Panc1 (cell line): ENCODE measurements around the gene GID8. TPM values are rescaled to one million over a fixed set of nuclear protein-coding genes. Genes with fewer than 3 reads are reported as not detected.
A peak's percentile ranks its signal among the peaks of the same experiment; 100 is the strongest.

Experiments
- ATAC-seq: fragments of 200-7000 bp; cut with Tn5 transposase; 2 replicates; pipeline ENCODE4 v1.9.1; 2020; ENCODE audit warnings: mild to moderate bottlenecking, moderate library complexity
- BruUV-seq: library from RNA; stranded (reverse); fragments of 400-500 nt; replicated peaks from 2 replicates; lab custom pipeline; 2021; lab: Mats Ljungman, UMichigan
- CTCF ChIA-PET: fragments of 300-600 bp; sonication (Branson Sonifier 250); formaldehyde crosslinking; loops from one replicate; lab custom pipeline; 2022; ENCODE audit warnings: antibody characterized with exemption; lab: Charles Lee
- POLR2A ChIA-PET: fragments of 300-600 bp; sonication (Branson Sonifier 250); formaldehyde crosslinking; loops from one replicate; lab custom pipeline; 2022; ENCODE audit warnings: antibody characterized with exemption; lab: Charles Lee
- DNase-seq: peaks from one replicate; pipeline ENCODE4 v3.0.0-alpha.2; 2010; ENCODE audit warnings: low read depth, low spot score
- H3K27ac ChIP-seq: 2 replicates; pipeline ENCODE4 v1.5.1; 2011; ENCODE audit warnings: mild to moderate bottlenecking, low read length, inconsistent platforms
- H3K27me3 ChIP-seq: fragments of 200-500 bp; sonication (Bioruptor generic); 2 replicates; pipeline ENCODE4 v1.6.0; 2014; ENCODE audit warnings: low read length, inconsistent platforms; ENCODE audit not compliant: control insufficient read depth, insufficient read depth
- H3K36me3 ChIP-seq: fragments of 200-500 bp; sonication (Bioruptor generic); 2 replicates; pipeline ENCODE4 v1.5.1; 2014; ENCODE audit warnings: inconsistent platforms, mild to moderate bottlenecking, low read length, moderate library complexity; ENCODE audit not compliant: control insufficient read depth, insufficient read depth
- H3K4me1 ChIP-seq: 2 replicates; pipeline ENCODE4 v1.5.1; 2011; ENCODE audit warnings: inconsistent platforms, mild to moderate bottlenecking, low read length, moderate library complexity; ENCODE audit not compliant: control insufficient read depth, insufficient read depth
- H3K4me3 ChIP-seq, 2 experiments: 2 replicates each; pipeline ENCODE4 v1.5.1; 2011 to 2012; ENCODE audit warnings: low read depth in 2 of 2, low read length in 2 of 2, mild to moderate bottlenecking in 2 of 2, inconsistent platforms in 1 of 2, moderate library complexity in 1 of 2
- H3K9me3 ChIP-seq: fragments of 200-500 bp; sonication (Bioruptor generic); 2 replicates; pipeline ENCODE4 v1.5.1; 2014; ENCODE audit warnings: low read depth, mild to moderate bottlenecking, inconsistent platforms, low read length, moderate library complexity; ENCODE audit not compliant: control insufficient read depth, insufficient read depth
- POLR2AphosphoS5 ChIP-seq: IDR thresholded peaks from 2 replicates; pipeline ENCODE4 v1.6.1; 2012; ENCODE audit warnings: mild to moderate bottlenecking, low read depth, low read length, moderate library complexity
- SIN3A ChIP-seq: IDR thresholded peaks from 2 replicates; pipeline ENCODE4 v1.6.1; 2012; ENCODE audit warnings: low read depth, mild to moderate bottlenecking, low read length, moderate library complexity, borderline replicate concordance; ENCODE audit not compliant: insufficient read depth
- TCF7L2 ChIP-seq: IDR thresholded peaks from 2 replicates; pipeline ENCODE4 v1.6.1; 2011; ENCODE audit warnings: mild to moderate bottlenecking, low read depth, low read length, inconsistent platforms
- in situ Hi-C: cut with HindIII; loops from 2 replicates; pipeline ENCODE4 v1.10.0; 2016; ENCODE audit warnings: low sequenced_read_pairs, low pct_unique_long_range_greater_than_20kb
- intact Hi-C: fragments of 100-400 bp; cut with micrococcal nuclease; formaldehyde crosslinking; loops from one replicate; pipeline ENCODE4 v1.10.0; 2022; ENCODE audit not compliant: unreplicated experiment
- total RNA-seq: library from RNA; stranded (reverse); gene quantifications from one replicate; pipeline ENCODE4 v1.2.1, GENCODE V29; 2021; ENCODE audit not compliant: unreplicated experiment
- TF ChIP-seq, protein P1 (sequence below): fragments of 450-650 bp; IDR thresholded peaks from 2 replicates; pipeline ENCODE4 v1.5.1; 2017; ENCODE audit warnings: mild to moderate bottlenecking
- TF ChIP-seq, protein P2 (sequence below), 2 experiments: IDR thresholded peaks; 2 replicates each; pipeline ENCODE4 v1.6.1; 2011 to 2012; ENCODE audit warnings: low read depth in 2 of 2, control low read depth in 1 of 2, low read length in 1 of 2, mild to moderate bottlenecking in 1 of 2, moderate library complexity in 1 of 2; ENCODE audit not compliant: insufficient read depth in 1 of 2

GID8 gene
- total RNA-seq, 1 experiment from 2014 or later, result 37.3 TPM

DNA sequence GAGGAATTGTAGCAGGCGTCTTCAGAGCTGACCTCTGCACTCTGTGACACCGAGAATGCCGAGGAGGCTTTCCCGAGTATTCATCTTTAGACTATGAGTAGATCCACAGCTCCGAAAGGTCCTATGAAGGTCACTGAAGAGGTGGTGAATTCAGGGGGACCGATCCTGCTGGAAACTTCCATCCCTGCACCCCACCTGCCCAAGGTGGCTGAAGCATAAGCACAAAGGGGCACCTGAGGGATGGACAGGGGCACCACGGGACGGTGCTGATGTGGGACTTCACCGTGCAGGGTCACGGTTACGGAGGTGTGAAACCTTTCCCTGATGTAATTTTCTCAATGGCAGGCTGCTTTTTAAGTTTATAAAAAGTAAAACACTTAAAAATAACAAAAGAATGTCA is 36.1 kb upstream of the GID8 start:
- in situ Hi-C loops (no loop called here), intact Hi-C loops (no loop called here)
- Histone ChIP-seq H3K9me3 (no peaks in the 10 kb centered on the region), H3K4me3 (no peak overlapping the region), H3K4me1 (peaks cover 24% of the 10 kb centered on the region), H3K36me3 (peaks cover 38% of the 10 kb centered on the region), H3K27ac (no peak overlapping the region), H3K27me3 (no peaks in the 10 kb centered on the region)
- DNase-seq, result no peak
- TSS peak; percentile 34 for BruUV-seq
- TF ChIP-seq SIN3A (no peak), TCF7L2 (no peak), POLR2AphosphoS5 (no peak)
- TF ChIP-seq, protein P1, sequence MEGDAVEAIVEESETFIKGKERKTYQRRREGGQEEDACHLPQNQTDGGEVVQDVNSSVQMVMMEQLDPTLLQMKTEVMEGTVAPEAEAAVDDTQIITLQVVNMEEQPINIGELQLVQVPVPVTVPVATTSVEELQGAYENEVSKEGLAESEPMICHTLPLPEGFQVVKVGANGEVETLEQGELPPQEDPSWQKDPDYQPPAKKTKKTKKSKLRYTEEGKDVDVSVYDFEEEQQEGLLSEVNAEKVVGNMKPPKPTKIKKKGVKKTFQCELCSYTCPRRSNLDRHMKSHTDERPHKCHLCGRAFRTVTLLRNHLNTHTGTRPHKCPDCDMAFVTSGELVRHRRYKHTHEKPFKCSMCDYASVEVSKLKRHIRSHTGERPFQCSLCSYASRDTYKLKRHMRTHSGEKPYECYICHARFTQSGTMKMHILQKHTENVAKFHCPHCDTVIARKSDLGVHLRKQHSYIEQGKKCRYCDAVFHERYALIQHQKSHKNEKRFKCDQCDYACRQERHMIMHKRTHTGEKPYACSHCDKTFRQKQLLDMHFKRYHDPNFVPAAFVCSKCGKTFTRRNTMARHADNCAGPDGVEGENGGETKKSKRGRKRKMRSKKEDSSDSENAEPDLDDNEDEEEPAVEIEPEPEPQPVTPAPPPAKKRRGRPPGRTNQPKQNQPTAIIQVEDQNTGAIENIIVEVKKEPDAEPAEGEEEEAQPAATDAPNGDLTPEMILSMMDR, result no peak
- TF ChIP-seq, protein P2, sequence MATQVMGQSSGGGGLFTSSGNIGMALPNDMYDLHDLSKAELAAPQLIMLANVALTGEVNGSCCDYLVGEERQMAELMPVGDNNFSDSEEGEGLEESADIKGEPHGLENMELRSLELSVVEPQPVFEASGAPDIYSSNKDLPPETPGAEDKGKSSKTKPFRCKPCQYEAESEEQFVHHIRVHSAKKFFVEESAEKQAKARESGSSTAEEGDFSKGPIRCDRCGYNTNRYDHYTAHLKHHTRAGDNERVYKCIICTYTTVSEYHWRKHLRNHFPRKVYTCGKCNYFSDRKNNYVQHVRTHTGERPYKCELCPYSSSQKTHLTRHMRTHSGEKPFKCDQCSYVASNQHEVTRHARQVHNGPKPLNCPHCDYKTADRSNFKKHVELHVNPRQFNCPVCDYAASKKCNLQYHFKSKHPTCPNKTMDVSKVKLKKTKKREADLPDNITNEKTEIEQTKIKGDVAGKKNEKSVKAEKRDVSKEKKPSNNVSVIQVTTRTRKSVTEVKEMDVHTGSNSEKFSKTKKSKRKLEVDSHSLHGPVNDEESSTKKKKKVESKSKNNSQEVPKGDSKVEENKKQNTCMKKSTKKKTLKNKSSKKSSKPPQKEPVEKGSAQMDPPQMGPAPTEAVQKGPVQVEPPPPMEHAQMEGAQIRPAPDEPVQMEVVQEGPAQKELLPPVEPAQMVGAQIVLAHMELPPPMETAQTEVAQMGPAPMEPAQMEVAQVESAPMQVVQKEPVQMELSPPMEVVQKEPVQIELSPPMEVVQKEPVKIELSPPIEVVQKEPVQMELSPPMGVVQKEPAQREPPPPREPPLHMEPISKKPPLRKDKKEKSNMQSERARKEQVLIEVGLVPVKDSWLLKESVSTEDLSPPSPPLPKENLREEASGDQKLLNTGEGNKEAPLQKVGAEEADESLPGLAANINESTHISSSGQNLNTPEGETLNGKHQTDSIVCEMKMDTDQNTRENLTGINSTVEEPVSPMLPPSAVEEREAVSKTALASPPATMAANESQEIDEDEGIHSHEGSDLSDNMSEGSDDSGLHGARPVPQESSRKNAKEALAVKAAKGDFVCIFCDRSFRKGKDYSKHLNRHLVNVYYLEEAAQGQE (IDR thresholded peaks at IDR 0.05; ENCODE audit: insufficient read depth in 1 of 2, low read depth in 2 of 2, low read length in 1 of 2), result no peak
- POLR2A ChIA-PET, result interaction anchor here (0.5 to 0.9 kb wide), 2 partner anchors 14 to 46 kb away, joined by 6 to 13 read pairs; no protein-coding TSS in a partner anchor
- no peak for ATAC-seq
- CTCF ChIA-PET, result interaction anchor here (0.7 kb wide), 1 partner anchor 13 kb away, joined by 6 read pairs; no protein-coding TSS in a partner anchor

DNA sequence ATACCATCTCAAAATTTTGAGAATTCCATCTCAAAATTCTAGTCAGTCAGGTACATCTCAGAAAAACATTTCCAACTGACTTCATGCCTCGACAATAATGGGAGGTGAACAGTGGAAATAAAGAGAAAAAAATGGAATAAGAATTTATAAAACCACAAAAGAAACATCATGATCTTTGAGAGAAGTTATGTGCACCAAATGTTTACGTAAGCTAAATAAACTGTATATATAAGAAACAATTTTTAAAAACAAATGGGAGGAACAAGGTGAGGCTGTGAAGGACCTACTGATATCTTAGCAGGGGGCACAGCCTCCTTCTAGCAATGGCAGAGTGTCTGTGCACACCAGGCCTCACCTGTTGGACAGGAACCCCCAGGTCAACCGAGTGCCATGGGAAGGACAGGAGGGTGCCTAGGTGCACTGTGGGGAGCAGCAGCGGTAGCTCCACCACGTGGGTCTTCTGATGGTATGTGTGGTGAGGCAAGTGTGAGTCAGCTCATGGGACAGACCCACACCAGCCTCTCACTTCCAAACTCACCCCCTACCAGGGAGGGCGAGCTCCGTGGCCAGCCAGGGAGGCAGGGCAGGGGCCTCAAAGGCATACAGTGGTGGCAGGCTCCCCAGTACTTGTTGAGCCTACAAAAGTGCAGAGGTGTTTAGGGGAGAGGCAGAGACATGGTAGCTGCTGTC is 34.9 kb upstream of the GID8 start:
- ATAC-seq (no peak), DNase-seq (no peak)
- Histone ChIP-seq H3K36me3 (peaks cover 44% of the 10 kb centered on the region), H3K4me1 (peaks cover 24% of the 10 kb centered on the region), H3K4me3 (no peak overlapping the region), H3K9me3 (no peaks in the 10 kb centered on the region), H3K27ac (no peak overlapping the region), H3K27me3 (no peaks in the 10 kb centered on the region)
- ChIA-PET CTCF (no interaction called here), POLR2A (interaction anchor here (0.6 kb wide), 1 partner anchor 369 kb away, joined by 10 read pairs; the partner anchor contains the start of gene ARFGAP1)
- TF ChIP-seq, protein P1, result no peak
- no peak for TF ChIP-seq SIN3A
- TF ChIP-seq POLR2AphosphoS5, result no peak
- TF ChIP-seq, protein P2 (IDR thresholded peaks at IDR 0.05; ENCODE audit: insufficient read depth in 1 of 2, low read depth in 2 of 2, low read length in 1 of 2), result no peak
- TF ChIP-seq TCF7L2, result no peak
- intact Hi-C loops (no loop called here), in situ Hi-C loops (no loop called here)
- no TSS peak for BruUV-seq
